D721Med (cell line): ENCODE measurements around the gene PRRG1.
"Not testable (repeated sequence)": the region's sequence is repeated elsewhere in the genome, so short reads cannot be mapped to it uniquely, and the experiment has no call there.

Source experiments
- DNase-seq: peaks from one replicate; pipeline ENCODE4 v3.0.0; 2011; ENCODE audit warnings: low spot score; ENCODE audit not compliant: insufficient read length
- FAIRE-seq: peaks from 2 replicates; lab custom pipeline; 2011; peaks lifted over from hg19 to GRCh38; lab: Jason Lieb, UNC
- TF ChIP-seq, protein P1 (sequence below): IDR thresholded peaks from 2 replicates; pipeline ENCODE4 v1.5.1; 2012; ENCODE audit warnings: mild to moderate bottlenecking, control low read depth; ENCODE audit not compliant: insufficient read depth; ENCODE audit errors: missing control alignments

The PRRG1 gene

DNA sequence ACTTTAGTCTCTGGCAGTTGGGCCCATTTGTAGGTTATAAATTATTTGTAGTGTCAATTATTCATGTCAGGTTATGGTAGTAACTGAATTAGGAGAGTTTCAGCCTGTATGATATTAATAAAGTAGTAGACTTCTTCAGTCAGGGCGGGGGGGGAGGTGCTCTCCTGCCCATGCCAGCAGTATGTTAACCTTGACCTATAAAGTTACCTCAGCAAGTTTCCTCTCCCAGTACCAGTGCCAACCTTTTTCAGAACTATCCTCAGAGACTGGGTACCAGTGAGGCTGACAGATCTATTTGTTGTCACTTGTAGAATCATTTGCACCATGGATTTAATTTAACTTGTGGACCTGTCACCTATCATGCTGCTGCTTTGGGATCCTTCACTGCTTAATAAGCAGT, 88.0 kb downstream of the PRRG1 start:
- TF ChIP-seq, protein P1, sequence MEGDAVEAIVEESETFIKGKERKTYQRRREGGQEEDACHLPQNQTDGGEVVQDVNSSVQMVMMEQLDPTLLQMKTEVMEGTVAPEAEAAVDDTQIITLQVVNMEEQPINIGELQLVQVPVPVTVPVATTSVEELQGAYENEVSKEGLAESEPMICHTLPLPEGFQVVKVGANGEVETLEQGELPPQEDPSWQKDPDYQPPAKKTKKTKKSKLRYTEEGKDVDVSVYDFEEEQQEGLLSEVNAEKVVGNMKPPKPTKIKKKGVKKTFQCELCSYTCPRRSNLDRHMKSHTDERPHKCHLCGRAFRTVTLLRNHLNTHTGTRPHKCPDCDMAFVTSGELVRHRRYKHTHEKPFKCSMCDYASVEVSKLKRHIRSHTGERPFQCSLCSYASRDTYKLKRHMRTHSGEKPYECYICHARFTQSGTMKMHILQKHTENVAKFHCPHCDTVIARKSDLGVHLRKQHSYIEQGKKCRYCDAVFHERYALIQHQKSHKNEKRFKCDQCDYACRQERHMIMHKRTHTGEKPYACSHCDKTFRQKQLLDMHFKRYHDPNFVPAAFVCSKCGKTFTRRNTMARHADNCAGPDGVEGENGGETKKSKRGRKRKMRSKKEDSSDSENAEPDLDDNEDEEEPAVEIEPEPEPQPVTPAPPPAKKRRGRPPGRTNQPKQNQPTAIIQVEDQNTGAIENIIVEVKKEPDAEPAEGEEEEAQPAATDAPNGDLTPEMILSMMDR = no peak
- DNase-seq (no peak), FAIRE-seq (no peak)

DNA sequence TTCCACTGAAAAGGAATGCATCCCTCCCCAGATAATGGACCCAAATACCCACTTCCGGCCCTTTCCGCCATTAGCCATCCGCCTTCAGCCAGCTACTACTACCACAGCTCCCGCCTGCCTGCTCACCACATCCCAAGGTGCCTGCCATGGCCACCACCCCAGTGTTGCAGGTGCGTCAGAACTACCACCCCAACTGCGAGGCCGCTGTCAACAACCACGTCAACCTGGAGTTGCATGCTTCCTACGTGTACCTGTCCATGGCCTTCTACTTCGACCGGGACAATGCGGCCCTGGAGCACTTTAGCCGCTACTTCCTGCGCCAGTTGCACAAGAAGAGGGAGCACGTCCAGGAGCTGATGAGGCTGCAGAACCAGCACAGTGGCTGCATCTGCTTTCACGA, 92.2 kb downstream of the PRRG1 start:
- FAIRE-seq (no peak), DNase-seq (no peak)
- TF ChIP-seq, protein P1 = no peak

DNA sequence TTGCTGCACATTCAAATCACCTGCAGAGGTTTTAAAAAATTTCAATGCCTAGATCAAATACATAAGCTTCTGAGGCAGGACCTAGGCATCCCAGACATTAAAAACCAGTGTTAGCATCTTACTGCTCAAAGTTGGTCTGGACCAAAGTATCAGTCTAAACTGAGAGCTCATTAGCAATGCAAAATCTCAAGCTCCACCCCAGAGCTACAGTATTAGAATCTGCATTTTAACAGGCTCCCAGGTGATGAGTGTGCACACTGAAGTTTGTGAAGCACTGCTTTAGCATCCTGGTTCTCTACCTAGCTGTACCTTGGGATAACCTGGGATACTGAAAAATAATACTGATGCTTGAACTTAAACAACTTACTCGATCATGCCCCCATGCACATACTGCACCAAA, 96.0 kb downstream of the PRRG1 start:
- TF ChIP-seq, protein P1 = no peak
- FAIRE-seq (no peak), DNase-seq (no peak)

DNA sequence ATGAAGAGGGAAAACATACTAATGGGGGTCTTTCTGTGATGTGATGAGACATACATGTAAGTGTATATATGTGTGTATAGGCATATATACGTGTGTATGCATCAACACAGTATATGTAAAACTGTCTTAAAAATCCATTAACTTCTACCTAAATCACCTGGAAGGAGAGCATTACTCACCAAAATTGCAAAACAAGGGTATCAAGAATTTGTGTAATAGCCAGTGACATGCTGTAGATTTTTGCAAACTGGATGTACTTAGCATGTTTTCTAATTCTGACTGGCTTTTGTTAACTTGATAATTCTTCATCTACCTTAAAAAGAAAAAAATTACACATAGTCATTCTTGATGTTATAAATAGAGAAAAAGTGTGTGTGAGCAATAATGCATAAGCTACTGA, 104.7 kb downstream of the PRRG1 start:
- FAIRE-seq (no peak), DNase-seq (no peak)
- TF ChIP-seq, protein P1 = no peak

DNA sequence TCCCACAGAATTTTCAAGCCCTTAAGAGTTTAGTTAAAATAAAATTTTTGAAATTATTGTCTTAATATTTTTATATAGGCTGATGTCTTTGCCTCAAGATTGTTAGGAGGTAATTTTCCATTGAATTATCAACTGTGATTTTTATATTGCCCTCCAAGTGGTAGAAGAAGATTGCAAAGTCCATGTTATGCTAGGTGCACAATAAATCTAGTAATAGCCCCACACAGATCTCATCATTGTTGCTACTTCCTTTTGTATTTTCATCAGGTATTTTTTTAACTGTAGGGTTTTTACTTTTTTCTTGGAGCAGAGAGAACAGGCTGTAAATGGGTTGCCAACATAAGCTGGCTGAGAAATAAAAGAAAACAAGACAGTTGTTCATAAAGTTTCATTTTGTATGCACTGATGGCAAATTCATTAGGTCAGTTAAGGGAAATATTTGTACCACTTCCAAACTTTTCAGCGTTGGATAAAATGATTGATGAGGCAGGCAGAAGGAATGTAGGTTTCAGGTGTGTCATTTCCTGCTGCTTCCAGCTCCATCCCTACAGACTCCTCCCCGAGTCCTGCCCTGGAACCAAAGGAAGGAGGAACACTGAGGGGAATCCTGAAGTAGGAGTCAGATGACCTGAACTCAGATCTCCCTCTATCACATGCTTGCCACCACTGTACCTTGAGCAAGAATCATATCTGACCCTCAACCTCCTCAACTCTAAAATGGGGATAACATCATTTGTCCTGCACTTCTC, 105.5 kb downstream of the PRRG1 start:
- TF ChIP-seq, protein P1 = no peak
- FAIRE-seq = no peak
- DNase-seq = no peak

DNA sequence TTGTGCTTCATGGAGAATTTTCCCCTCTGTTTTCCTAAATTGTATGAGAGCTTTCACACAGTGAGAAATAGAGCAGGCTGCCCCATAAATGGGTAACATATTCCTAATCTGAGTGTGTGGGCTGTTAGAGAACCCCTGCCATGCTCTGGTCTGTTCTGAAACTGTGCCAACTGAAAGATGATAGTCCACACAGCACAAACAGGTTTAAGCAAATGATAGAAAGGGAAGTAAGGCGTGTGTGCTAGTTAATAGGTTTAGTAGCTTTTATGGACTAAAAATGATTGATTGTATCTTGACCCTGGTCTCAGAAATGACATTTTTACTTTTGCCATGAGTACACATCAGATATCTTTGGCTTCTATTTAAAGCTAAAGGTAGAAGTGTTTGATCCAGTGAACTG, 106.2 kb downstream of the PRRG1 start:
- DNase-seq = no peak
- FAIRE-seq = no peak
- TF ChIP-seq, protein P1 = no peak

DNA sequence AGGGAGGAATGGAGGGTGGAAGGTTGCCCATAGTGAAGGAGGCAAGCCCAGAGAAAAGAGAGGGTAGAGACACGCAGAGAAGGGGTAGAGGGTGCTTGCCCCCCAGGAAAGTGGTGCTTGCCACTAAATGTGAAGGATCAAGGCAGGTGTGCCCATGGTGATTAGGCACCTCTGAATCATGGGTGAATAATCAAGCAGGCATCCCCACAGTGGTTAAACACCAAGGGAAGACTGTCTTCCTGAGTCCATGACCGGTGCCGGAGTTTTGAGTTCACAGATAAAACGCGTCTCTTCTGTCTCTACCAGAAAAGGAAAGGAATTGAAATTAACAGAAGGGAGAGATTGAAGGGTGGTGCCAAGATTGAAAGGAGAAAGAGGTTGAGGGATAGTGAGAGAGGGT, 111.1 kb downstream of the PRRG1 start:
- DNase-seq, FAIRE-seq: not testable (repeated sequence)
